Glutamatergic neuron (in vitro differentiated cells): ENCODE data around the gene METRN. TPM values are rescaled to one million over a fixed set of nuclear protein-coding genes. Genes with fewer than 3 reads are reported as not detected.
A peak's percentile ranks its signal among the peaks of the same experiment; 100 is the strongest.

Source experiments
- DNase-seq: peaks from one replicate; pipeline ENCODE4 v3.0.0; 2022
- H3K27ac Mint-ChIP-seq: one replicate; pipeline ENCODE4 v1.8.0; 2020; ENCODE audit warnings: mild to moderate bottlenecking, mixed read lengths, inconsistent platforms; ENCODE audit not compliant: unreplicated experiment
- H3K27me3 Mint-ChIP-seq: one replicate; pipeline ENCODE4 v1.8.0; 2020; ENCODE audit warnings: mild to moderate bottlenecking, moderate library complexity, mixed read lengths, inconsistent platforms; ENCODE audit not compliant: unreplicated experiment
- H3K36me3 Mint-ChIP-seq: one replicate; pipeline ENCODE4 v1.8.0; 2020; ENCODE audit warnings: mild to moderate bottlenecking, mixed read lengths, inconsistent platforms; ENCODE audit not compliant: unreplicated experiment
- H3K4me1 Mint-ChIP-seq: one replicate; pipeline ENCODE4 v1.8.0; 2020; ENCODE audit warnings: mild to moderate bottlenecking, low read depth, mixed read lengths, inconsistent platforms; ENCODE audit not compliant: unreplicated experiment
- H3K4me3 Mint-ChIP-seq: one replicate; pipeline ENCODE4 v1.8.0; 2020; ENCODE audit warnings: mild to moderate bottlenecking, mixed read lengths, inconsistent platforms; ENCODE audit not compliant: unreplicated experiment
- H3K9me3 Mint-ChIP-seq: one replicate; pipeline ENCODE4 v1.8.0; 2020; ENCODE audit warnings: mild to moderate bottlenecking, moderate library complexity, mixed read lengths, inconsistent platforms; ENCODE audit not compliant: unreplicated experiment
- CTCF ChIP-seq: fragments of 200-600 bp; sonication (generic); IDR thresholded peaks from one replicate; pipeline ENCODE4 v1.5.0; 2021; ENCODE audit not compliant: partially characterized antibody, unreplicated experiment
- total RNA-seq: library from RNA; stranded (reverse); fragmentation: NEBNext Ultra II Directional; extraction: Animal tissue kit (Norgen Biotek cat#: 25700); gene quantifications from one replicate; pipeline ENCODE4 v1.2.1, GENCODE V29; 2021; ENCODE audit not compliant: unreplicated experiment

METRN gene
- total RNA-seq, 1 donor from 2014 or later: 134 TPM

- no peak overlapping the region for H3K27ac Mint-ChIP-seq
- H3K36me3 Mint-ChIP-seq: no peaks in the 10 kb centered on the region
- peaks cover 28% of the 10 kb centered on the region for H3K27me3 Mint-ChIP-seq
- H3K4me3 Mint-ChIP-seq: no peak overlapping the region
- TF ChIP-seq CTCF: no peak
- H3K9me3 Mint-ChIP-seq: peaks cover 18% of the 10 kb centered on the region
- no peak for DNase-seq
- H3K4me1 Mint-ChIP-seq: peaks cover 9% of the 10 kb centered on the region
Measured at GRCh38 chr16:694187-694862, 20.6 kb upstream of the METRN start.

GRCh38 chr16:694863-695354 lies 20.0 kb upstream of the METRN start:
- no peaks in the 10 kb centered on the region for H3K36me3 Mint-ChIP-seq
- H3K4me1 Mint-ChIP-seq: peaks cover 8% of the 10 kb centered on the region
- peaks cover 28% of the 10 kb centered on the region for H3K27me3 Mint-ChIP-seq
- peaks cover 18% of the 10 kb centered on the region for H3K9me3 Mint-ChIP-seq
- TF ChIP-seq CTCF: no peak
- no peak overlapping the region for H3K4me3 Mint-ChIP-seq
- no peak for DNase-seq
- H3K27ac Mint-ChIP-seq: no peak overlapping the region

GRCh38 chr16:695355-696089 lies 19.4 kb upstream of the METRN start:
- Mint-ChIP-seq H3K36me3 (no peaks in the 10 kb centered on the region), H3K4me1 (peaks cover 8% of the 10 kb centered on the region), H3K4me3 (peak overlapping the region; percentile 15), H3K27me3 (peaks cover 28% of the 10 kb centered on the region), H3K9me3 (peaks cover 18% of the 10 kb centered on the region), H3K27ac (no peak overlapping the region)
- TF ChIP-seq CTCF: no peak
- peak; percentile 81 for DNase-seq

- Mint-ChIP-seq H3K27ac (no peak overlapping the region), H3K4me1 (peaks cover 16% of the 10 kb centered on the region), H3K9me3 (peaks cover 10% of the 10 kb centered on the region), H3K4me3 (no peak overlapping the region), H3K27me3 (peaks cover 24% of the 10 kb centered on the region), H3K36me3 (no peaks in the 10 kb centered on the region)
- no peak for TF ChIP-seq CTCF
- DNase-seq: no peak
Measured at GRCh38 chr16:698911-699671, 15.8 kb upstream of the METRN start.
